ENCODE measurements around the gene DHDH. TPM values are rescaled to one million over a fixed set of nuclear protein-coding genes. Genes with fewer than 3 reads are reported as not detected.
"Not testable (repeated sequence)": the region's sequence is repeated elsewhere in the genome, so short reads cannot be mapped to it uniquely, and the experiment has no call there.

DHDH gene
- total RNA-seq, 2 donors from 2014 or later, result not detected

GRCh38 chr19:48896191-48896720, 37.2 kb upstream of the DHDH start:
- no peaks in the 10 kb centered on the region for H3K36me3 ChIP-seq
- no peaks in the 10 kb centered on the region for H3K9me3 ChIP-seq
- peaks cover 0 to 32% of the 10 kb centered on the region in 2 donors for H3K4me1 ChIP-seq
- DNase-seq (ENCODE audit: low spot score), result peak; percentile 68
- H3K27me3 ChIP-seq, result no peaks in the 10 kb centered on the region
- peak overlapping the region; percentile 37 to 51 for H3K4me3 ChIP-seq
- TF ChIP-seq CTCF (IDR thresholded peaks at IDR 0.05), result no peak
- H3K27ac ChIP-seq, result peak overlapping the region; percentile 57 to 81

GRCh38 chr19:48897181-48897580, 36.3 kb upstream of the DHDH start:
- Histone ChIP-seq H3K27me3 (no peaks in the 10 kb centered on the region), H3K4me1 (peaks cover 0 to 41% of the 10 kb centered on the region in 2 donors), H3K27ac (peak overlapping the region; percentile 57 to 81), H3K36me3 (no peaks in the 10 kb centered on the region), H3K4me3 (no peak overlapping the region), H3K9me3 (no peaks in the 10 kb centered on the region)
- no peak for DNase-seq (ENCODE audit: low spot score)
- TF ChIP-seq CTCF (IDR thresholded peaks at IDR 0.05), result no peak

- H3K27ac ChIP-seq, result peak overlapping the region; percentile 93 to 94
- H3K9me3 ChIP-seq; H3K27me3 ChIP-seq; DNase-seq (ENCODE audit: low spot score): not testable (repeated sequence)
- peaks cover 0 to 51% of the 10 kb centered on the region in 2 donors for H3K4me1 ChIP-seq
- H3K36me3 ChIP-seq, result peaks cover 10% of the 10 kb centered on the region
- H3K4me3 ChIP-seq, result peak overlapping the region; percentile 59 to 96
Measured at GRCh38 chr19:48899386-48899749, 34.1 kb upstream of the DHDH start.

- H3K36me3 ChIP-seq, result peaks cover 16% of the 10 kb centered on the region
- no peaks in the 10 kb centered on the region for H3K27me3 ChIP-seq
- peak within 1 kb of the TSS; percentile 93 to 94 for H3K27ac ChIP-seq
- H3K4me3 ChIP-seq, result peak within 1 kb of the TSS; percentile 59 to 96
- no peaks in the 10 kb centered on the region for H3K9me3 ChIP-seq
- DNase-seq (ENCODE audit: low spot score), result peak; percentile 99
- peaks cover 0 to 51% of the 10 kb centered on the region in 2 donors for H3K4me1 ChIP-seq
- peak in 1 of 2 donors; percentile 33 for TF ChIP-seq CTCF (IDR thresholded peaks at IDR 0.05)
Measured at GRCh38 chr19:48899781-48900476, 33.6 kb upstream of the DHDH start, which contains the start of gene NUCB1. Gene NUCB1, plus strand, starts transcription at chr19:48900312. Its CDS starts 485 bp downstream, at chr19:48900797.

GRCh38 chr19:48900477-48901406, 32.8 kb upstream of the DHDH start:
- H3K27me3 ChIP-seq, result no peaks in the 10 kb centered on the region
- peak overlapping the region; percentile 59 to 96 for H3K4me3 ChIP-seq
- no peaks in the 10 kb centered on the region for H3K9me3 ChIP-seq
- TF ChIP-seq CTCF (IDR thresholded peaks at IDR 0.05), result no peak
- H3K4me1 ChIP-seq, result peaks cover 0 to 44% of the 10 kb centered on the region in 2 donors
- H3K36me3 ChIP-seq, result peaks cover 24% of the 10 kb centered on the region
- no peak for DNase-seq (ENCODE audit: low spot score)
- peak overlapping the region; percentile 93 to 94 for H3K27ac ChIP-seq

GRCh38 chr19:48902291-48902690, 31.2 kb upstream of the DHDH start:
- not testable (repeated sequence) for DNase-seq (ENCODE audit: low spot score); H3K4me3 ChIP-seq; H3K27ac ChIP-seq; H3K27me3 ChIP-seq; H3K9me3 ChIP-seq
- Histone ChIP-seq H3K4me1 (peaks cover 0 to 34% of the 10 kb centered on the region in 2 donors), H3K36me3 (peaks cover 39% of the 10 kb centered on the region)

- H3K9me3 ChIP-seq; H3K27me3 ChIP-seq; H3K4me3 ChIP-seq; H3K27ac ChIP-seq; DNase-seq (ENCODE audit: low spot score): not testable (repeated sequence)
- H3K36me3 ChIP-seq, result peaks cover 53% of the 10 kb centered on the region
- peaks cover 0 to 34% of the 10 kb centered on the region in 2 donors for H3K4me1 ChIP-seq
Measured at GRCh38 chr19:48903788-48904187, 29.7 kb upstream of the DHDH start.

All from right atrium auricular region (tissue), 2 donors.